ENCODE measurements around the gene ZNF780A.
"Not testable (repeated sequence)": the region's sequence is repeated elsewhere in the genome, so short reads cannot be mapped to it uniquely, and the experiment has no call there.

ZNF780A gene

GRCh38 chr19:40088299-40089047 is 2.3 kb downstream of the ZNF780A start:
- DNase-seq (ENCODE audit: low read depth in 3 of 3, low spot score in 1 of 3) = no peak

GRCh38 chr19:40084948-40085347 is 5.8 kb downstream of the ZNF780A start:
- no peak for DNase-seq (ENCODE audit: low read depth in 3 of 3, low spot score in 1 of 3)

GRCh38 chr19:40081411-40081810 is 9.3 kb downstream of the ZNF780A start:
- no peak for DNase-seq (ENCODE audit: low read depth in 3 of 3, low spot score in 1 of 3)

GRCh38 chr19:40080289-40080688 is 10.5 kb downstream of the ZNF780A start:
- DNase-seq (ENCODE audit: low read depth in 3 of 3, low spot score in 1 of 3) = no peak

- no peak for DNase-seq (ENCODE audit: low read depth in 3 of 3, low spot score in 1 of 3)
These were observed 12.4 kb downstream of the ZNF780A start for GRCh38 chr19:40078377-40078776.

- DNase-seq (ENCODE audit: low read depth in 3 of 3, low spot score in 1 of 3) = no peak
These were observed 20.7 kb downstream of the ZNF780A start for GRCh38 chr19:40070058-40070457.

- no peak for DNase-seq (ENCODE audit: low read depth in 3 of 3, low spot score in 1 of 3)
These were observed 31.1 kb downstream of the ZNF780A start for GRCh38 chr19:40059624-40060023.

GRCh38 chr19:40057166-40057565 is 33.6 kb downstream of the ZNF780A start:
- no peak for DNase-seq (ENCODE audit: low read depth in 3 of 3, low spot score in 1 of 3)

- DNase-seq (ENCODE audit: low read depth in 3 of 3, low spot score in 1 of 3) = no peak
These were observed 34.2 kb downstream of the ZNF780A start for GRCh38 chr19:40056505-40056904.

- DNase-seq (ENCODE audit: low read depth in 3 of 3, low spot score in 1 of 3) = peak in 2 of 3 donors; percentile 15 to 47
These were observed 34.8 kb downstream of the ZNF780A start, which contains the start of gene ZNF780B for GRCh38 chr19:40055832-40056504. Gene ZNF780B (minus strand): TSS chr19:40056231. CDS start chr19:40050332, 5,899 bp downstream.

- no peak for DNase-seq (ENCODE audit: low read depth in 3 of 3, low spot score in 1 of 3)
These were observed 35.7 kb downstream of the ZNF780A start for GRCh38 chr19:40055049-40055448.

- no peak for DNase-seq (ENCODE audit: low read depth in 3 of 3, low spot score in 1 of 3)
These were observed 36.1 kb downstream of the ZNF780A start for GRCh38 chr19:40054632-40055031.

- DNase-seq (ENCODE audit: low read depth in 3 of 3, low spot score in 1 of 3) = no peak
These were observed 37.3 kb downstream of the ZNF780A start for GRCh38 chr19:40053491-40053890.

GRCh38 chr19:40041718-40042117 is 49.0 kb downstream of the ZNF780A start:
- not testable (repeated sequence) for DNase-seq (ENCODE audit: low read depth in 3 of 3, low spot score in 1 of 3)

GRCh38 chr19:40038047-40038446 is 52.7 kb downstream of the ZNF780A start:
- not testable (repeated sequence) for DNase-seq (ENCODE audit: low read depth in 3 of 3, low spot score in 1 of 3)

GRCh38 chr19:40035996-40036395 is 54.7 kb downstream of the ZNF780A start:
- no peak for DNase-seq (ENCODE audit: low read depth in 3 of 3, low spot score in 1 of 3)

GRCh38 chr19:40033989-40034560 is 56.7 kb downstream of the ZNF780A start:
- DNase-seq (ENCODE audit: low read depth in 3 of 3, low spot score in 1 of 3) = no peak

- no peak for DNase-seq (ENCODE audit: low read depth in 3 of 3, low spot score in 1 of 3)
These were observed 64.2 kb downstream of the ZNF780A start for GRCh38 chr19:40026597-40026970.

GRCh38 chr19:40025938-40026596 is 64.7 kb downstream of the ZNF780A start:
- DNase-seq (ENCODE audit: low read depth in 3 of 3, low spot score in 1 of 3) = no peak

GRCh38 chr19:40023969-40024368 is 66.8 kb downstream of the ZNF780A start:
- DNase-seq (ENCODE audit: low read depth in 3 of 3, low spot score in 1 of 3) = no peak

Data from stimulated activated CD4-positive, alpha-beta T cell treated with anti-CD3 and anti-CD28 coated beads, TNF-alpha, amount 100 ng/mL, for 1 hour (primary cell).